HL-60 (cell line): ENCODE data around the gene HOXA11.

Source experiments
- DNase-seq, 2 experiments: peaks; one replicate each; pipeline ENCODE4 v3.0.0-alpha.2; 2010 to 2020; ENCODE audit warnings: low read depth in 1 of 2, low spot score in 1 of 2
- H3K27ac ChIP-seq: fragments of 250-450 bp; sonication (Bioruptor Pico); replicated peaks from 2 replicates; pipeline ENCODE4 v1.5.1; 2020; ENCODE audit warnings: mild to moderate bottlenecking, moderate library complexity
- H3K27me3 ChIP-seq: fragments of 250-450 bp; sonication (Bioruptor Pico); 2 replicates; pipeline ENCODE4 v1.5.1; 2021; ENCODE audit warnings: mild to moderate bottlenecking, moderate library complexity; ENCODE audit not compliant: insufficient read depth, poor library complexity, severe bottlenecking
- H3K4me3 ChIP-seq: replicated peaks from 2 replicates; pipeline ENCODE4 v1.5.1; 2011; ENCODE audit warnings: mild to moderate bottlenecking, control low read depth, low read length; ENCODE audit not compliant: insufficient read depth
- CTCF ChIP-seq: IDR thresholded peaks from one replicate; pipeline ENCODE4 v1.5.1; 2011; ENCODE audit warnings: low read length, control low read depth, inconsistent platforms; ENCODE audit not compliant: insufficient read depth
- GABPA ChIP-seq: IDR thresholded peaks from 2 replicates; pipeline ENCODE4 v1.6.1; 2012; ENCODE audit warnings: low read depth
- POLR2AphosphoS5 ChIP-seq: IDR thresholded peaks from 2 replicates; pipeline ENCODE4 v1.6.1; 2012; ENCODE audit warnings: low read depth
- REST ChIP-seq: IDR thresholded peaks from 2 replicates; pipeline ENCODE4 v1.6.1; 2012; ENCODE audit warnings: low read depth; ENCODE audit not compliant: insufficient replicate concordance
- SPI1 ChIP-seq: IDR thresholded peaks from 2 replicates; pipeline ENCODE4 v1.6.1; 2012; ENCODE audit warnings: low read depth, mild to moderate bottlenecking, borderline replicate concordance

The HOXA11 gene

GRCh38 chr7:27143950-27144780 lies 40.9 kb downstream of the HOXA11 start:
- DNase-seq = no peak
- no peak overlapping the region; the same call in 1 of the 2 replicates for H3K4me3 ChIP-seq
- peaks cover 16% of the 10 kb centered on the region for H3K27me3 ChIP-seq

GRCh38 chr7:27143023-27143949 lies 41.7 kb downstream of the HOXA11 start, which contains the start of gene HOXA5:
HOXA5 (minus strand) TSS chr7:27143681; CDS start chr7:27143607, 74 bp downstream.
- peak; percentile 81 to 93 for DNase-seq
- Histone ChIP-seq H3K4me3 (peak within 1 kb of the TSS; percentile 67), H3K27ac (no peak within 1 kb of the TSS), H3K27me3 (peaks cover 12% of the 10 kb centered on the region)
- no peak for TF ChIP-seq GABPA
- no peak for TF ChIP-seq SPI1
- peak; percentile 17 for TF ChIP-seq CTCF
- no peak for TF ChIP-seq POLR2AphosphoS5
- no peak for TF ChIP-seq REST

More at GRCh38 chr7:27143950-27144780, 40.9 kb downstream of the HOXA11 start:
- TF ChIP-seq REST (no peak), SPI1 (no peak), POLR2AphosphoS5 (no peak), CTCF (no peak), GABPA (no peak)
- H3K27ac ChIP-seq = no peak overlapping the region

- Histone ChIP-seq H3K27ac (no peak overlapping the region), H3K27me3 (peaks cover 10% of the 10 kb centered on the region), H3K4me3 (peak overlapping the region; percentile 67)
- DNase-seq = no peak
- TF ChIP-seq POLR2AphosphoS5 = no peak
- no peak for TF ChIP-seq REST
- no peak for TF ChIP-seq SPI1
- no peak for TF ChIP-seq GABPA
- no peak for TF ChIP-seq CTCF
Observed at GRCh38 chr7:27142580-27143022, 42.4 kb downstream of the HOXA11 start.
